PC-3 (cell line): ENCODE measurements around the gene NEDD4L. TPM values are rescaled to one million over a fixed set of nuclear protein-coding genes. Genes with fewer than 3 reads are reported as not detected.

Source experiments
- ATAC-seq: fragments of 200-7000 bp; cut with Tn5 transposase; 2 replicates; pipeline ENCODE4 v1.9.1; 2020; ENCODE audit warnings: mild to moderate bottlenecking, moderate library complexity
- BruUV-seq: library from RNA; stranded (reverse); fragments of 400-500 nt; replicated peaks from 2 replicates; lab custom pipeline; 2021; lab: Mats Ljungman, UMichigan
- CTCF ChIA-PET: fragments of 300-600 bp; sonication (Branson Sonifier 250); formaldehyde crosslinking; loops from one replicate; lab custom pipeline; 2022; ENCODE audit warnings: antibody characterized with exemption; lab: Charles Lee
- POLR2A ChIA-PET: fragments of 300-600 bp; sonication (Branson Sonifier 250); formaldehyde crosslinking; loops from one replicate; lab custom pipeline; 2022; ENCODE audit warnings: antibody characterized with exemption; ENCODE audit not compliant: unreplicated experiment; lab: Charles Lee
- DNase-seq: peaks from one replicate; pipeline ENCODE4 v3.0.0-alpha.2; 2015
- H2AFZ ChIP-seq: fragments of 300-600 bp; sonication (generic); 2 replicates; pipeline ENCODE4 v1.6.0; 2016; ENCODE audit warnings: antibody characterized with exemption, low read length
- H3F3A ChIP-seq: fragments of 300-600 bp; sonication (generic); one replicate; pipeline ENCODE4 v1.6.0; 2017; ENCODE audit warnings: antibody characterized with exemption, low read length, control low read depth, mild to moderate bottlenecking; ENCODE audit not compliant: unreplicated experiment
- H3K27ac ChIP-seq: fragments of 300-600 bp; sonication (generic); 2 replicates; pipeline ENCODE4 v1.5.1; 2016; ENCODE audit warnings: mild to moderate bottlenecking, low read length
- H3K27me3 ChIP-seq: fragments of 300-600 bp; sonication (generic); 2 replicates; pipeline ENCODE4 v1.6.1; 2016; ENCODE audit warnings: low read length, mixed read lengths
- H3K36me3 ChIP-seq: fragments of 300-600 bp; sonication (generic); 2 replicates; pipeline ENCODE4 v1.6.1; 2016; ENCODE audit warnings: low read depth, mixed run types, low read length, mixed read lengths
- H3K4me1 ChIP-seq: fragments of 300-600 bp; sonication (generic); 2 replicates; pipeline ENCODE4 v1.5.1; 2016; ENCODE audit warnings: low read length; ENCODE audit not compliant: insufficient read depth
- H3K4me2 ChIP-seq: fragments of 300-600 bp; sonication (generic); 2 replicates; pipeline ENCODE4 v1.6.0; 2016; ENCODE audit warnings: low read length
- H3K4me3 ChIP-seq: fragments of 300-600 bp; sonication (generic); 2 replicates; pipeline ENCODE4 v1.5.1; 2016; ENCODE audit warnings: mild to moderate bottlenecking, low read length, mixed read lengths
- H3K79me2 ChIP-seq: fragments of 300-600 bp; sonication (generic); 2 replicates; pipeline ENCODE4 v1.6.1; 2017; ENCODE audit warnings: low read length, mixed read lengths
- H3K9ac ChIP-seq: fragments of 300-600 bp; sonication (generic); 2 replicates; pipeline ENCODE4 v1.6.0; 2016; ENCODE audit warnings: mild to moderate bottlenecking, low read length
- H3K9me2 ChIP-seq: fragments of 300-600 bp; sonication (generic); replicated peaks from 2 replicates; pipeline ENCODE4 v1.6.1; 2016; ENCODE audit warnings: mixed run types, low read length, mixed read lengths
- H3K9me3 ChIP-seq: fragments of 300-600 bp; sonication (generic); 2 replicates; pipeline ENCODE4 v1.6.1; 2016; ENCODE audit warnings: low read length, mixed read lengths
- H4K20me1 ChIP-seq: fragments of 300-600 bp; sonication (generic); 2 replicates; pipeline ENCODE4 v1.6.1; 2016; ENCODE audit warnings: low read length, mixed read lengths
- EZH2 ChIP-seq: fragments of 300-600 bp; sonication (generic); IDR thresholded peaks from one replicate; pipeline ENCODE4 v1.6.1; 2017; ENCODE audit warnings: antibody characterized with exemption, mild to moderate bottlenecking, low read length; ENCODE audit not compliant: unreplicated experiment
- EZH2phosphoT487 ChIP-seq: fragments of 300-600 bp; sonication (generic); IDR thresholded peaks from 2 replicates; pipeline ENCODE4 v1.6.1; 2018; ENCODE audit warnings: mild to moderate bottlenecking, antibody characterized with exemption, low read length, borderline replicate concordance
- intact Hi-C: fragments of 100-400 bp; cut with micrococcal nuclease; formaldehyde crosslinking; loops from 2 replicates; pipeline ENCODE4 v1.9.0; 2023
- total RNA-seq: library from RNA; depleted of rRNA; stranded (reverse); fragments of >200 nt; gene quantifications from 2 replicates; pipeline ENCODE4 v1.2.3, GENCODE V29; 2014
- TF ChIP-seq, protein P1 (sequence below): fragments of 300-600 bp; sonication (generic); conservative IDR thresholded peaks from 2 replicates; pipeline ENCODE4 v1.5.1; 2017; ENCODE audit warnings: antibody characterized with exemption, low read depth, mild to moderate bottlenecking, low read length

Gene NEDD4L
- total RNA-seq, 1 experiment from 2014 or later = 105 TPM

DNA sequence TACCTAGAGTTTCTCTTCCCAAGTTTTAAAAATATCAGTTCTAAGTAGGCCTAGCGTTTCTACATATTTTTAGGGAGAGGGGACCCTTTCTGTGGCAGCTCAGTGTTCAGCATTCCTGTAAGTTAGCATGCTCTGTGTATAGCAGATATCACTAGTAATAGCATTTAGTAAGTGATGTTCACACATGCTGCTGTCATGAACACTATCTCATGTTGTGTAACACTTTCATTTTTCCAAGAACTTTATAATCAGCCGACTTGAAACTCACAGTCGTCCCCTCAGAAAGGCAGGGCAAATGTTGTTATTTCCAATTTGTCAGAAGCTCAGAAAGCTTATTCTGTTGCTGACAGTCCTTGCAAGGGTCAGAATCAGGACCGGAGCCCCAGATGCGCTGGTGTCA is 317.2 kb downstream of the NEDD4L start:
- Histone ChIP-seq H3K27me3 (no peaks in the 10 kb centered on the region), H3K27ac (peak overlapping the region; percentile 92), H2AFZ (no peak overlapping the region), H3K4me1 (peaks cover 48% of the 10 kb centered on the region), H3K9me3 (no peaks in the 10 kb centered on the region), H3K9ac (peak overlapping the region; percentile 47), H3K79me2 (no peaks in the 10 kb centered on the region), H3K4me2 (peak overlapping the region; percentile 43; the same call in 1 of the 2 replicates), H3K4me3 (no peak overlapping the region), H3K9me2 (no peaks in the 10 kb centered on the region), H3F3A (peaks cover 5% of the 10 kb centered on the region), H4K20me1 (no peaks in the 10 kb centered on the region), H3K36me3 (peaks cover 21% of the 10 kb centered on the region)
- intact Hi-C loops = no loop called here
- ATAC-seq (no peak), DNase-seq (no peak)
- CTCF ChIA-PET = no interaction called here
- BruUV-seq = no TSS peak
- TF ChIP-seq EZH2 (no peak), EZH2phosphoT487 (no peak)
- TF ChIP-seq, protein P1, sequence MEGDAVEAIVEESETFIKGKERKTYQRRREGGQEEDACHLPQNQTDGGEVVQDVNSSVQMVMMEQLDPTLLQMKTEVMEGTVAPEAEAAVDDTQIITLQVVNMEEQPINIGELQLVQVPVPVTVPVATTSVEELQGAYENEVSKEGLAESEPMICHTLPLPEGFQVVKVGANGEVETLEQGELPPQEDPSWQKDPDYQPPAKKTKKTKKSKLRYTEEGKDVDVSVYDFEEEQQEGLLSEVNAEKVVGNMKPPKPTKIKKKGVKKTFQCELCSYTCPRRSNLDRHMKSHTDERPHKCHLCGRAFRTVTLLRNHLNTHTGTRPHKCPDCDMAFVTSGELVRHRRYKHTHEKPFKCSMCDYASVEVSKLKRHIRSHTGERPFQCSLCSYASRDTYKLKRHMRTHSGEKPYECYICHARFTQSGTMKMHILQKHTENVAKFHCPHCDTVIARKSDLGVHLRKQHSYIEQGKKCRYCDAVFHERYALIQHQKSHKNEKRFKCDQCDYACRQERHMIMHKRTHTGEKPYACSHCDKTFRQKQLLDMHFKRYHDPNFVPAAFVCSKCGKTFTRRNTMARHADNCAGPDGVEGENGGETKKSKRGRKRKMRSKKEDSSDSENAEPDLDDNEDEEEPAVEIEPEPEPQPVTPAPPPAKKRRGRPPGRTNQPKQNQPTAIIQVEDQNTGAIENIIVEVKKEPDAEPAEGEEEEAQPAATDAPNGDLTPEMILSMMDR = no peak
- POLR2A ChIA-PET = no interaction called here

DNA sequence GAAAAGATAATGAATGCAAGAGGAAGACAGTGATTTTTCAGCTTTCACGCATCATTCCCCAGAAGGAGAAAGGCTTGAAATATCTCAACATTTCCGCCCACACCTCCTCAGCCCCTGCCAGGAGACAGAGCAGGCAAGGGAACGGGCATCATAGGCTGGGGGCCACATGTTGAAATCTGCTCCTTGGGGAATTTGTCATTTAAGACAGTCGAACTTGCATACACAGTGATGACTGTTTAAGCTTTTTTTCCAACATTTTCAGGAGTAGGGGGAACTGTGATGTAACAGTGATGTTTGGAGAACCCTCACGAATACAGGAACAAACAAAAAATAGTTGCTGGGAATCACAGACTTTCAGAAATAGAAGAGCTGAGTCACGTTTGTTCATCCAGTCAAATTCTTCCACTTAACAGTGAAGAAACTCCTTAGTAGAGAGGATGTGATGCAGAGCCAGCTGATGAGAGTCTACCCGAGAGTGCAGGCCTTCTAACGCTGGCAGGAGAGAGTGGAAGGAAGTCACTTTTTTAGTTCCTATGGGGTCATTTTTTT is 318.1 kb downstream of the NEDD4L start:
- TF ChIP-seq EZH2phosphoT487 (no peak), EZH2 (no peak)
- TF ChIP-seq, protein P1 = no peak
- ChIA-PET POLR2A (interaction anchor here (0.5 kb wide), 1 partner anchor 927 kb away, joined by 3 read pairs; no protein-coding TSS in a partner anchor), CTCF (no interaction called here)
- DNase-seq = peak; percentile 82
- Histone ChIP-seq H3K4me3 (no peak overlapping the region), H4K20me1 (no peaks in the 10 kb centered on the region), H3K9me2 (no peaks in the 10 kb centered on the region), H3K79me2 (no peaks in the 10 kb centered on the region), H3K27me3 (no peaks in the 10 kb centered on the region), H2AFZ (no peak overlapping the region), H3K36me3 (peaks cover 27% of the 10 kb centered on the region), H3F3A (peaks cover 5% of the 10 kb centered on the region), H3K27ac (peak overlapping the region; percentile 92), H3K4me1 (peaks cover 48% of the 10 kb centered on the region), H3K4me2 (peak overlapping the region; percentile 43), H3K9ac (peak overlapping the region; percentile 64), H3K9me3 (no peaks in the 10 kb centered on the region)
- ATAC-seq = peak; percentile 86
- no TSS peak for BruUV-seq
- intact Hi-C loops = no loop called here

DNA sequence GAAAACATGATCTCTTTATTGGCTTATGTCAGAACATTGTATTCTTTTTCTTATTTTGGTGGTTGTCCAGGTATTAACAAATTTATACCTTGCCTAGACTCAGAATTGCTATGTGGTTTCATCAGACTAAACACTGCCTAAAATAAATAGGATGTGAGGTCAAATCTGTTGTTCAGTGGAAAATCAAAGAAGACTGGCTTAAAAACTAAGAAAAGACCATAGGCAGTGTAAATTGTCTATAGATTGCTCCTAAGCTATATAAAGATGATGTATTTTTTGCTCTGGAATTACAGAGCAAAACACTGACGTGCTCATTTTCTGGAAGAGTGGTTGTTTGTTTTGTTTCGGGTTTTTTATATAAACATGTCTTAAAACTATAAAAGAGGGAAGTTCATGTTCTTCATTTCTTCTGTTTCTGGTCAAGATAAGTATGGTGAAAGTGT is 318.8 kb downstream of the NEDD4L start:
- CTCF ChIA-PET = no interaction called here

More for the DNA sequence above, 318.8 kb downstream of the NEDD4L start:
- H3K9ac ChIP-seq = peak overlapping the region; percentile 64
- peaks cover 5% of the 10 kb centered on the region for H3F3A ChIP-seq
- no peaks in the 10 kb centered on the region for H4K20me1 ChIP-seq
- H3K4me1 ChIP-seq = peaks cover 48% of the 10 kb centered on the region
- no peaks in the 10 kb centered on the region for H3K9me2 ChIP-seq
- H3K4me2 ChIP-seq = peak overlapping the region; percentile 43
- no peak overlapping the region for H2AFZ ChIP-seq
- peak overlapping the region; percentile 92 for H3K27ac ChIP-seq
- peak; percentile 2; the same call in 1 of the 2 replicates for ATAC-seq
- no peaks in the 10 kb centered on the region for H3K79me2 ChIP-seq
- BruUV-seq = TSS peak; percentile 86
- no peak for TF ChIP-seq EZH2phosphoT487
- TF ChIP-seq, protein P1 = no peak
- TF ChIP-seq EZH2 = no peak
- no peak for DNase-seq
- intact Hi-C loops = no loop called here
- no peaks in the 10 kb centered on the region for H3K9me3 ChIP-seq
- peaks cover 31% of the 10 kb centered on the region for H3K36me3 ChIP-seq
- POLR2A ChIA-PET = interaction anchor here (0.5 to 0.6 kb wide), 2 partner anchors 543 to 926 kb away, joined by 3 read pairs; no protein-coding TSS in a partner anchor
- no peaks in the 10 kb centered on the region for H3K27me3 ChIP-seq
- no peak overlapping the region for H3K4me3 ChIP-seq
